Measurements from ENCODE around the gene CDYL. TPM values are rescaled to one million over a fixed set of nuclear protein-coding genes. Genes with fewer than 3 reads are reported as not detected.

The CDYL gene
- polyA plus RNA-seq, 3 donors: 2.9 to 21.2 (median 4.2) TPM

- H3K9me3 Mint-ChIP-seq: peaks cover 4 to 10% (median 9%) of the 10 kb centered on the region in 7 donors
- H3K4me3 Mint-ChIP-seq: no peak overlapping the region
- Histone ChIP-seq H4K20me1 (ENCODE audit: insufficient read depth, low read length) (peaks cover 99% of the 10 kb centered on the region), H3K4me1 (ENCODE audit: control insufficient read depth in 1 of 2, insufficient read depth in 2 of 2, low read length in 2 of 2) (peaks cover 27 to 43% of the 10 kb centered on the region in 2 donors), H2AFZ (ENCODE audit: insufficient read depth, low read depth, low read length, poor library complexity, severe bottlenecking) (no peak overlapping the region), H3K36me3 (replicated peaks in 1 of 2; ENCODE audit: control insufficient read depth in 1 of 2, insufficient read depth in 2 of 2, low read length in 2 of 2) (peaks cover 0 to 6% of the 10 kb centered on the region in 2 donors), H3K9me3 (replicated peaks in 1 of 2; ENCODE audit: control insufficient read depth in 1 of 2, insufficient read depth in 1 of 2, low read length in 2 of 2) (no peaks in the 10 kb centered on the region), H3K79me2 (ENCODE audit: insufficient read depth, low read length) (peaks cover 100% of the 10 kb centered on the region), H3K9ac (ENCODE audit: insufficient read depth, low read length, poor library complexity, severe bottlenecking) (no peak overlapping the region), H3K4me2 (replicated peaks; ENCODE audit: extremely low read depth, low read length, poor library complexity, severe bottlenecking) (no peak overlapping the region), H3K27me3 (ENCODE audit: control insufficient read depth in 2 of 2, insufficient read depth in 2 of 2, low read length in 2 of 2) (no peaks in the 10 kb centered on the region), H3K27ac (ENCODE audit: low read depth in 1 of 2, low read length in 2 of 2) (peak overlapping the region in 1 of 2 donors; percentile 36), H3K4me3 (replicated peaks in 1 of 3; ENCODE audit: low read depth in 2 of 3, low read length in 3 of 3) (no peak overlapping the region)
- H3K36me3 Mint-ChIP-seq: peaks cover 3 to 4% of the 10 kb centered on the region in 2 donors
- TF ChIP-seq CTCF (IDR thresholded peaks at IDR 0.05): no peak
- intact Hi-C loops (cut with micrococcal nuclease): no loop called here
- H3K4me1 Mint-ChIP-seq: peaks cover 66% of the 10 kb centered on the region
- no peaks in the 10 kb centered on the region for H3K27me3 Mint-ChIP-seq (ENCODE audit: low read depth in 3 of 3)
- H3K27ac Mint-ChIP-seq: peak overlapping the region in 2 of 7 donors; percentile 24 to 56
- WGBS (ENCODE audit: insufficient coverage): 82% methylated on average over 4 of the region's 9 CpGs
- no peak for DNase-seq
Measured at GRCh38 chr6:4781967-4782575, 5.9 kb downstream of the CDYL start.

GRCh38 chr6:4786996-4787395 is 10.8 kb downstream of the CDYL start:
- 100% methylated on average over 4 of the region's 7 CpGs for WGBS (ENCODE audit: insufficient coverage)
- H3K4me3 Mint-ChIP-seq: no peak overlapping the region
- peak overlapping the region in 1 of 2 donors; percentile 22 for H3K27ac ChIP-seq (ENCODE audit: low read depth in 1 of 2, low read length in 2 of 2)
- peaks cover 98% of the 10 kb centered on the region for H4K20me1 ChIP-seq (ENCODE audit: insufficient read depth, low read length)
- peaks cover 100% of the 10 kb centered on the region for H3K79me2 ChIP-seq (ENCODE audit: insufficient read depth, low read length)
- H3K36me3 ChIP-seq (replicated peaks in 1 of 2; ENCODE audit: control insufficient read depth in 1 of 2, insufficient read depth in 2 of 2, low read length in 2 of 2): peaks cover 0 to 6% of the 10 kb centered on the region in 2 donors
- H3K4me1 ChIP-seq (ENCODE audit: control insufficient read depth in 1 of 2, insufficient read depth in 2 of 2, low read length in 2 of 2): peaks cover 6 to 7% of the 10 kb centered on the region in 2 donors
- no peaks in the 10 kb centered on the region for H3K27me3 ChIP-seq (ENCODE audit: control insufficient read depth in 2 of 2, insufficient read depth in 2 of 2, low read length in 2 of 2)
- DNase-seq: no peak
- intact Hi-C loops (cut with micrococcal nuclease): no loop called here
- peaks cover 0 to 4% (median 1%) of the 10 kb centered on the region in 7 donors for H3K9me3 Mint-ChIP-seq
- peak overlapping the region in 2 of 7 donors; percentile 41 to 68 for H3K27ac Mint-ChIP-seq
- H3K4me2 ChIP-seq (replicated peaks; ENCODE audit: extremely low read depth, low read length, poor library complexity, severe bottlenecking): no peak overlapping the region
- H3K36me3 Mint-ChIP-seq: peaks cover 4 to 7% of the 10 kb centered on the region in 2 donors
- H3K4me1 Mint-ChIP-seq: peaks cover 52% of the 10 kb centered on the region
- no peak overlapping the region for H3K9ac ChIP-seq (ENCODE audit: insufficient read depth, low read length, poor library complexity, severe bottlenecking)
- no peaks in the 10 kb centered on the region for H3K27me3 Mint-ChIP-seq (ENCODE audit: low read depth in 3 of 3)
- H2AFZ ChIP-seq (ENCODE audit: insufficient read depth, low read depth, low read length, poor library complexity, severe bottlenecking): no peak overlapping the region
- H3K4me3 ChIP-seq (replicated peaks in 1 of 3; ENCODE audit: low read depth in 2 of 3, low read length in 3 of 3): no peak overlapping the region
- TF ChIP-seq CTCF (IDR thresholded peaks at IDR 0.05): no peak
- H3K9me3 ChIP-seq (replicated peaks in 1 of 2; ENCODE audit: control insufficient read depth in 1 of 2, insufficient read depth in 1 of 2, low read length in 2 of 2): no peaks in the 10 kb centered on the region
